NCI-H1092 (cell line): Measurements from ENCODE around the gene GADL1.

Experiments used
- DNase-seq: peaks from one replicate; lab custom pipeline; 2025; lab: John Stamatoyannopoulos, UW

GADL1 gene

DNA sequence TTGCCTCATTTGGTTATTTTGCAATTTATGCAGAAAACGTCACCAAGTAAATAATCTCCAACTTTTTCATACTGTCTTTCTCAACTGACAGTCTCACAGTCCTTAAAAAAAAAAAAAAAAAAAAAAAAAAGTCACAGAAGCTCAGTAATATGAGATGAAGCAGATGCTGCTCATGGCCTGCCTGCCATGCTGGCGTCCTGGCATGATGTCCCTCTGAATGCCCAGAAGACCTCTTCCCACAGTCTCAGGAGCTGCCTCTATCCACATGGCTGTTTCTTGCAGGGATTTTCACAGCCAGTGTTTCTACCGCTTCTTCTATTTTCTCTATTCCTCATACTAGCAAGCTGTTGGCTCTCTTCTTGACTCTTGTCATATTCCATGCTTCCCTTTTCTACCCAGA is 200.3 kb downstream of the GADL1 start:
- no peak for DNase-seq

DNA sequence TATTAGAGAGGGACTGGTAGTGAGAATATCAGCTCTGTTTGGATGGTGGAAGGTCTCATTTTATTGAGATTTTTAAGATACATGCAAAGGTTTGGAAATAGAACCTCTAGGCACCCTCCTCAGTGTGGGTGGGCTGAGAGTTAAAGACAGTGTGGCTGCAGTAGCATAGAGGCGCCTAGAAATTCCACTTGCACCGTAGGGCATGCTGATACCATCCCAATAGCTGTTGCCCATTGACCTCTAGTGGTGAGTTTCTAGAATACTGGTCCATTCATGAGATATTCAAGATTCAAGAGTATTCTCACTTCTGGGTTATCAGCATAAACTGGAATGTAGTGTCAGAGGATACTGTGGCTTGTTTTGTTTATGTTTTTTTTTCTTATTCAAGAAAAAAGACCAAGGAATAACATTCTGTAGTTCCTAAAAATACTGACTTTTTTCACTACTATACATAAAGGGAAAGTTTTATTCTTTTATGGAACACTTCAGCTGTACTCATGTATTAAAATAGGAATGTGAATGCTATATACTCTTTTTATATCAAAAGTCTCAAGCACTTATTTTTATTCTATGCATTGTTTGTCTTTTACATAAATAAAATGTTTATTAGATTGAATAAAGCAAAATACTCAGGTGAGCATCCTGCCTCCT is 200.9 kb downstream of the GADL1 start:
- peak; percentile 15 for DNase-seq

DNA sequence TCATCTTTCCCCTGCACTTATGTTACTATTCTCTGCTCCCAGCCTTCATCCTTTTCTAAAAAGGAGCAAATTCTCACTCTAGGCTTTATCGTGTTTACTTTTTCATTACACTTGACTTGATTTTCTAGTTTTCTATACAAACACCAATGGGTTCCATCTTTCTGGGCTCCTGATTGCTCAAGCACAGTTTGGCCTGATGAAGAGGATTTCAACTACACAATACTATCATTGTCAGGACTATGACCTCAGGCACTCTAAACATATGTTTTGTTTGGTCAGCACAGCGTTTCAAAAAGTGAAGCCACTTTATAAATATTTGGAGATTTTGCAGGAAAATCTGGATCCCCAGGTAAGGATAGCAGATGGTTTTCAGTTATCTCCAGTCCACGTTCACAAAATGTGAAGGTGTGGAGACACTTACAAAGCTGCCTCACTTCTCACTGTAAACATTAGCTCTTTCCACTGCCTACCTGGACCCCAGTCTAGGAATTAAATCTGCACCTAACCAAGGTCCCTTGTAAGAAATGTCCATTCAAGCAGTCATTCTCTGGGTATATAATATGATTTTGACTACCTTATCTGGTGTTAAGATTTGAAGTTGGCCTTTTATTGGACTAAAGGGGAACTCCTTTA is 201.8 kb downstream of the GADL1 start:
- DNase-seq, result no peak

DNA sequence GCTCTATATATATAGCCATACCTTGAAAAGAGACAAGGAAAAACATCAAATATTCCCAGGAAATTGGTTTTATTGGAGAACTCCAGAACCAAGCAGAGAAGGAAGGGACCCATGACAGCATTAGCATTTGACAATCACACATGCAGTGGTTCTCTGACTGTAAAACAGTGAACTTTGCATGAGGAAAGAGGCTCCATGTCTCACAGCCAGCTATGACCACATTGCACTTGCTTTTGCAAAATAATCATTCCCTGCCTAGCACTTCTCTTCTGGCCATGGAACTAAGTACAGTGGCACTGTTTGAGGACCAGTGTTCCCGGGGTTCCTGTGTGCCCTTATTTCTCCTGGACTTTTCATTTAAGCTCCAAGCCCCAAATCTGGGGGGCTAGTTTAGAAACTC is 202.5 kb downstream of the GADL1 start:
- DNase-seq, result no peak

DNA sequence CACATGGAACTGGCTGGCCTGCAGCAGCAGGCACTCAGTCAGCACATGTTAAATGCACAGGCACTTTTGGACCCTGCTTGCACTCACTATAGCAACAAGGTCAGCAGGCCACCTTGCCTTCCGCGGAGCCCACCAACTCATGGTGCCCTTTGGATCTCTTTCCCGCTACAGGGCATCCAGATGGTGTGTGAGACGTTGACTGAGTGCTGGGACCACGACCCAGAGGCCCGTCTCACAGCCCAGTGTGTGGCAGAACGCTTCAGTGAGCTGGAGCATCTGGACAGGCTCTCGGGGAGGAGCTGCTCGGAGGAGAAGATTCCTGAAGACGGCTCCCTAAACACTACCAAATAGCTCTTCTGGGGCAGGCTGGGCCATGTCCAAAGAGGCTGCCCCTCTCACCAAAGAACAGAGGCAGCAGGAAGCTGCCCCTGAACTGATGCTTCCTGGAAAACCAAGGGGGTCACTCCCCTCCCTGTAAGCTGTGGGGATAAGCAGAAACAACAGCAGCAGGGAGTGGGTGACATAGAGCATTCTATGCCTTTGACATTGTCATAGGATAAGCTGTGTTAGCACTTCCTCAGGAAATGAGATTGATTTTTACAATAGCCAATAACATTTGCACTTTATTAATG is 203.1 kb downstream of the GADL1 start:
- DNase-seq, result no peak

DNA sequence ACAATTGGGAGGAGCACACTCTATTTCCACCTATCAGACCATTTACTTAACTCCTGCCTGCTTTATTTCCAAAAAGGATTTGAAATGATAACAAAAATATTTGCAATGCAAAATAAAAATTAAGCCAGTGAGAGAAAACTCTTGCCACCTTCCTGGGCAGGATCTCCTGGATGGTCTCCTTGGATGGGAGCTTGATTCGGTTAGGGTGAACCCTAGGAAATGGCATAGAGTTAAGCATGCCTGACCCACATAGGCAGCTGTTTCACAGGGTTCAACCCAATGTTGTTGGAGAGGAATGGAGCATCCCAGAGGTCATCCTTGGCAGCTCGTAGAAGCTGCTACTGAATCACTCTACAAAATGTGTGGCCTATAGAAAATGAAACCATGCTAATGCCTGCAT is 204.3 kb downstream of the GADL1 start:
- DNase-seq, result no peak

DNA sequence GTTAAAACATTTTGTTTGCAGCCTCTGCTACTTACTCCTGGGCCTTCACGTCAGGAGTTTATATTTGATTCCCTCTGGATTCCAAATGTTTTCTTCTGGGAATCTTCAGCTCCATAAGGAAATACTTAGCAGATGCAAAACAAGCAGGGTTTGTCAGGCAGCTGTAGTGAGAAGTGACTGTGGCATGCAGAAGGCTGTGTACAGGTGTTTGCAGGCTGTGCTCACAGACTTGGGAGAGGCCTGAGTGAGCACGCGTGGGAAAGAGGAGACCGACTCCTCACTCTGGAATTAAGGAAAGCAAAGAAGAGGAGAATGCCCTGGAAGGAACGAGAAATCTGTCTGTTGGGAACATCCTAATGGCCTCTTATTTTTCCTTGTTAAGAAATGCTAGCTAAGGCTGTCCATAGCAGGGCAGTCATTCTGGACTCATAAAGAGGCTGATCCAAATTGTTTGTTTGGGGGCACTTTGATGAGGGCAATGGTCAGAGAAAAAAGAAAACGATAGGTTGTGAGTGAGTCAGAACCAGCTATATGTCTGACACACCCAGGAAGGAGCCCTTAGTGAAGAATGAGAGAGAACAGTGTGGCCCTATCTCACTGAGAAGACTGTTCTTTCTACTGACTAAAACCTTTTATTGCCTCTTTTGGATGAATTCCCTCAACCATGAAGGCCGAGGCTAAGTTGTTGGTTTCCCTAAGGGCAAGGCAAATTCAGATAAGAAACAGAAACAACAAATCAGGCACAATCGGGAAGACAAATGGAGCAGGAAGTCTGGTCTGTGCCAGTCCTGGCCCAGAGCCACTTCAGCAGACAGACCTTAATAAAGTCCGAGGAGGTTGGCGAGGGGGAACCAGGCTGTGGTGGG is 205.5 kb downstream of the GADL1 start:
- no peak for DNase-seq

DNA sequence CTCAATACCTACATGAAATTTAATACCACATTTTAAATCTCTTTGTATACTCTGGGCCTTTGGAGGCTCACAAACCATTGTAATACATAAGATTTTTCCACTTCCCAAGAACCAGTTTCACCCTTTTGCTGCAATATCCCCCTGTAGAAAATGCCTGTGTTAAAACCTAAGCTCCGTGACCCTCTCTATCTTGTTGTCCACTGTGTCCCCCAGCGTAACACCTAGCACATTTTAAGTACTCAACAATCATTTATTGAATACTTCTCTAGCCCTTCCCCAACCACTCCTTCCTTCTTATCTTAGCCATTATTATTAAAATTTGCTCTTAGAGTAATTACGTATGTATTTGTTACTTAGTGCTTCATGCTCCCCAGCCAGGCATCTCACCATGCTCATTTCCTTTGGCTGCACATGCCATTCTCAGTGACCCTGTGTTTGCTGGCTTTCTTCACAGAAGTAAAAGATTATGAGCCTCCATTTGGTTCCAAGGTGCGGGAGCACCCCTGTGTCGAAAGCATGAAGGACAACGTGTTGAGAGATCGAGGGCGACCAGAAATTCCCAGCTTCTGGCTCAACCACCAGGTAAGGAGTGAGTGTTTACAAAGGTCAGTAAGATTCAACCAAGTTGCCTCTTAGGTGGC is 206.4 kb downstream of the GADL1 start:
- DNase-seq, result no peak

DNA sequence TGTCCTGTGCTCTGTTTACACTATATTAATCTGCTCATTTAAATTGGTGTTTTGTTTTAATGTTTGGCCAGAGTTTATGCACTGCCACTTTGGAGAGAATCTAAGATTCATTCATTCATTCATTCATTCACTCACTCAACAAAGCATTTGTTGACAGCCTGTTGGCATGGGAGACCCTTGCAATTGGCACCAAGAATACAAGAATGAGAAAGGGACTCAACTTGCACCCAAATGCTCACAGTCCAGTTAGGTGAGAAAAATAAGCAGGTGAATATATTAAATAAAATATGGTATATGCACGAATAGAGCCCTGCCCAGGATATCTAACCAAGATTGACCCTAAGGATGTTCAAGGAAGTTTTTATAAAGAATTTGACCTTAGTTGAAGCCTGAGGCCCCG is 207.7 kb downstream of the GADL1 start:
- DNase-seq, result no peak

DNA sequence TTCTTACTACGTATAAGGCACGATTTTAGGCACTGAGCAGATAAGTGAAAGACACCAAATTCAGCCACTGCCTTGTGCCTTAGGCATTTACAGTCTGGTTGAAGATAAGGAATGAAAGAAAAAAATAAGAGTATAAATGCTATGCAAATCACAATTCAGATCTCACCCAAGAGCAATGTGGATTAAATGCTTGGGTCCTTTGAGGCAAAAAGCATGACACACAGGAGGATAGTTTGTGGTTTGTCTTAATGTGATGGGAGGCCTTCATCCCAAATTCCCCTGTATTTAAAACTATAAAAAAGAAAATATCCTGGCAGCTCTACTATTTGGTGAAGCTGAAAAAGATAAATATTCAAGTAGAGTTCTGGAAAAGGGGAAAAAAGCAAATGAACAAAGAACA is 208.3 kb downstream of the GADL1 start:
- no peak for DNase-seq

DNA sequence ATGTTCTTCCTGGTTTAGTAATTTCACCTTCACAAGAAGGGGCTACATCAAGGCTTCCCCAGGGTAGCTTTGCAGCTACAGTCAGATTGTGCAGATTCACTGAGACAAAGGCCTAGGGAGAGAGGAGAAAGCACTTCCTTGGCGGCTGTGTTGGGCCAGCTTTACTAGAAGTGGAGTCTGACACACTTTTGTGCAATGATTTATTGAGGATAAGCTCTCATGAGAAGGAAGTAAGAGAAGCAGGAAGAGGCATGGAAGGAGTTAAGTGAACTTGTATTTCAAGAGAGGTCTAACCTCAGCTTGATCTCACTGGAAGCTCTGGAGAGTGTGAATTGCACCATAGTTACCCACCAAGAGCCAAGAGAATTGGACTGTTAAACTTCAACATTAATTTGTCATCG is 209.2 kb downstream of the GADL1 start:
- no peak for DNase-seq

DNA sequence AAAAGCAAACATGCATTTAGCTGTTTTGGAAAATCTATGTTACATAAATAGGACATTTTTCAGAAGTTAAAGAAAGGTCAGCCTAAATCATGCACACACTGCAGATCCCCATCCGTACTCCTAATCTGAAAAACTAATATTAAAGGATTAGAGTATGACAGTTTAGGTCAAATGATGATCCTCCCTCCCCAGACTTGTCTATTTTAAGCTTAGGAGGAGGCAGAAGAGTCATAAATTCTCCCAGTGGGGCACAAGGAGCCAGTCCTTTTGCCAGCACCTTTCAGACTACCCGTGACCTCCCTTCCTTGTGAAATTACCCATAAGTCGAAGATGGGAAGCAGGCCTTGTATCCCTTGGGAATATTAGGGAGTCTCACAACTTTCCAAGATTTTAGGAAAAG is 210.1 kb downstream of the GADL1 start:
- DNase-seq, result no peak

DNA sequence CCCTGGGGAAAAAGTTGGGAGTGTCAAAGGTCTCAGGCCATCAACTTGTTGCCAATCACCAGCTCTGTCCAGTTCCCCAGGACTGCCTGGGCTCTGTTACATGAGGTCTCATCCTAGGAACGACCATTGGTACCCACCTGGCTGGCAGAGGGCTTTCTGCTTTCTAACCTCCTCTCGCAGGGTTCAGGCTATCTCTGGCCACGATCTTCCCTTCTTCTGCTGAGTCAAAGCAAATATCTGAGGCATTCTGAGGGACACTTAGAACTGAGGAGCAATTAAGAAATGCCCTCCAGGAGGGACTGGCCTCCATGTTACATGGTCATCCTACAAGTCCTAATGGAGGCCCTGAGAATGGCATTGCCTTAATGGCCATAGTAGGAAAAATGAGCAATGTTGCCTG is 210.7 kb downstream of the GADL1 start:
- no peak for DNase-seq

DNA sequence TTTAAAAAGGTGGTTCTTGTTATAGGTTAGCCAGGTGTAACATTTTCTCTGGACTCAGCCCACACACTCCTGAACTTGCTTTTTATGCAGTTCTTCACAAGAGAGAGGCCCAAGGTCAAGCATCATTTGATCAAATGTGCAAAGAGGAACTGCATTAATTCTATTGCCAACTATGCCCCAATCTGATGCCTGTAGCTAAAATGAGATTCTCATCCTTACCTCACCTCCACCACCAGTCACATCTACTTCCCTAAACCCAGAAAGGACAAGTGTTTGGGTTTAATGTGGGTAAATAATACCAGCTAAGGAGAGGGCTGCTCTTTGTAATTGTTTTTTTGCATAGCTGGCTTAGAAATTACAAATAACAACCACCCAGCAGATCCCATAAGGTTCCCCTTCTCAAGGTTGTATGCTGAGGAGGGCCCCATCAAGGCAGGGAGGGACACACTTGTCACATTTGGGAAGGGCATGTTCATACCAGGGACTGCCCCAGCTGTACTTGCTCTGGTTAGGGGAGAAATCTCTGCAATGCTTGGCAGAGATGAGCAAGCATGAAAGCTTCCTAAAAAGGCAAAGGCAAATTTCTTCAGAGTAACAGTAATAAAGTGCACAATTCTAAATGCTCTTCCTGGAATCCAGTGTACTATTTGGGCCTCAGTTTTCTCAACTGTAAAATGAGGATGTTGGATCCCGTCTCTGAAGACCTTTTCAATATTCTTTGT is 211.9 kb downstream of the GADL1 start:
- no peak for DNase-seq

DNA sequence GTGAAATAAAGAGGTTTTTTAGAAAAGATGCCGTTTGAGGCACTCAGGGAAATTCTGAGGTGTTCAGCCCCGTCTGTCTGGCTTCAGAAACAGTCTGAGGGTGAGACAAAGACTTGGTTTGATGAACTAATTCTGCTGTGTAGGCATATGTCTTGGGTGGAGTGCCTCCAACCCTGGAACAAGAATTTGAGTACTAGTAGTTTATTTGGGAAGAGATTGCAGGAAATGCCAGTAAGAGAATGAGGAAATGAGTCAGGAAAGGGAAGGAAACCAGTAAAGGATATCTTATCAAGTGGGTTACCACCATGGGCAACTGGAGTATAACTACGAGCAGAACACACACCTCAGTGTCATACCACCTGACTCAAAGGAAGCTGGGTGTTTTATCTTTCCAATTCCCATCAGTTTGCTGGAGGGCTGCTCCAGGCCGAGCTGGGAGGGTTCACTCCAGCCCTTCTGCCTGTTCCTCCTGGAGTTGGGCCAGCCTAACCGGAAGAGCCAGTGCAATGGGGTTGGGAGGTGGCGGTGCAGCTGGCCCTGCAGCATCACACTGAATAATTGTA is 212.7 kb downstream of the GADL1 start:
- DNase-seq, result no peak

DNA sequence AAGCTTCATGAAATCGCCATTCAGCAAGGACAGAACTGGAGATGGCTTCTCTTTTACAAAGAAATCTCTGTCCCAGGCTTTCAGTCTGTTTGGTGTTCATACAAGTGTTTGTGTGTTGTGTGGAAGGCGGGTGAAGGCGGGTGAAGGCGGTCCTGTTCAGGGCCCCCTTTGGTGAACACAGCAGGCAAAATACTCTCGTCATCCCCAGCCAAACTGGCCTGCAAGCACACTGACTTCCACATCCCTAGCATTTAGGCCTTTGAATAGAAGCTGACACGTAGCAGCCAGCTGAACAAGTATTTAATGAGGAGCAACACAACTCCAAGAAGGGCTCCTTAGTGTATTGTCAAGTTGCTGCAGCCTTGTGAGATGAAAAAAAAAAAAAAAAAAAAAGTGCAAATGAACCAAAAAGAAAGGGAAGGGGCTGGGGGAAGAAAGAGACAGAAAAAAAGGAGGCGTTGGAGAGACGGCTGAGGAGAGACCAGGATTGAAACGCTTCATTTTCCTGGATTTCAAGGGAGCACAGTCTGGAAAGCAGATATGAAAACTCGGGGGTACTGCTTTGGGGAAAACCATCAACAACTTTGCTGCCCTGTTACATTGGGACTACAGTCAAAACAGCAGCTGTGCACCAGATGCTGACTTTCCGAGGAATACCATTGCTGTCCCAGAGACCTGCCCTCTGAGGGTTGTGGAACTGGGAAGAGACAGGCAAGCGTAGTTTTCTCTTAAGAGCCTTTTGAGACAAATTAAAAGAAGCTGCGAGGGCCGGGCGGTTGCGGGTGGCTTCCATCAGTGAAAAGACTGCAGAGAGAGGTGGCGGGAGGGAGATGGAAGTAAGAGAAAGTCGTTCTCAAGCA is 213.4 kb downstream of the GADL1 start:
- DNase-seq, result no peak

DNA sequence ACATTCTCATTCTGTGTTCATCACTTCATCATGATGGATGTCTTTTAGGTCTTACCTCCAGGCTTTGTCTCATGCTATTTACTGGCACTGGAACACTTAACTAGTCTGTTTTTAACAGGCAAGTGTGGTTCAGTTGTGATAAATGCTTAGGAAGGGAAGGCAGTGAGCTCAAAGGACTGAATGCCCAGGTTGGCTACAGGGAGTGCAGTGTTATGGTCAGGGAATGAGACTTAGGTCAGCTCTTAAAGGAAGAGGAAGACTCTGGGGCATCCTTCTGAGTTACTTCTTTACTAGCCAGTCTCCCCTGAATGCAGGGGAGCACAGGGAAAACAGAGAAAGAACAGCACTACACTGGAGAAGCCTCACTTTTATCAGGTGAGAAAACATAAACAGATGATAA is 215.4 kb downstream of the GADL1 start:
- no peak for DNase-seq

DNA sequence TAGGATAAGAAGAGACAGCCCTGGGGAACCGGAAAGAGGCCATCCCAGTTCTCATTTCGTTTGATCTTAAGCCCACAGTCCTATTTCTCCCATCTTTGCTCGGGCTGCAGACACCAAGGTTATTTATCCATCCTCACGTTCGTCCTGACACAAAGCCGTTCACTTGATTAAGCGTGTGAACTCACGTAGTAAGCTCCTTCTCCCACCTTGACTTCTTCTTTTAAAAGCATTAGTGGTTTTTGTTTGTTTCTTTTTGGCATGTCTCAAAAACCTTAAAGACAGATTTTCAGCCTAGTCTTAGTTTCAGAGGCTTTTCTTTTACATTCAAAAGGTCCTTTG is 217.1 kb downstream of the GADL1 start:
- DNase-seq, result no peak

DNA sequence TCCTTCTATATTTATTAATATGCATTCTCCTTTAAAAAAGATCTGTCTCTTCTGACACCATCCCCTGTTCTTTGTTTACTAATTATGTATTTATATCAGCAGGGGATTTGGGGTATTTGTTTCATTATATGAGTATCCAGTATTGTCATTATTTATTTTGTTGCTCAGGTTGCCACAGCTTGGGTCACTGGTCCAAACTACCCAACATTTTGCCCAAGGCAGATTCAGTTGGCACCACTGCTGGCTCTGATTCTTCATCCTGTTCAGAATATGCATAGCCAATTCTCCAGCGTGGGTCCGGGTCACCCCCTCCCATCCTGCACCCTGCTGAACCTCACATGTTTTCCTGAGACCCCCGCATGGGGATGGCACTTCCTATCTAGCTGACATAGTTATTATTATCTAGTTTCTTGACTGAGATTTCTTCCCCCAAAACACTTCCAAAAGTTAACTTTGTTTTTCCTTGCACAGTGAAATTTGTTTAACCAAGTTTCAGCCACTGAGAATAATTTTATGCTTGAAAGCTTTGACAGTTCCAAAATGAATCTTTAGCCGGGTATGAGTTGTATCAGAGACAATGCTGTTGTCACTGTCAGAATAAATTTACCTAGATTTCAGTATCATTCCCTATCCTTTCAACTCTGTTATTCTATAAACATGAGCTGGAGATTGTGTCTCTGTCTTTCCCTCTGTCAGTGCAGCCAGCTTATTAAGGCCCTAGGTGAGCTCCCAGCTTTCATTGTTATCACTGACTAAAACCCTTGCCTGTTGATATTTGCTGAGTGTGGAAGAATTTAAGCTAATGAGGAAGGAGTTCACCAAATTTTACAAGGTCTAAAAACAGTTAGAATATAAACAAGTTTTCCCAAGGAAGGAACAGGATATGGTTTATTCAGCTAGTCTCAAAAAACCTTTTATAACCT is 217.8 kb downstream of the GADL1 start:
- no peak for DNase-seq
